ENCODE data around the gene TAC3. TPM values are rescaled to one million over a fixed set of nuclear protein-coding genes. Genes with fewer than 3 reads are reported as not detected.

The TAC3 gene
- total RNA-seq, 1 donor from 2014 or later = not detected

DNA sequence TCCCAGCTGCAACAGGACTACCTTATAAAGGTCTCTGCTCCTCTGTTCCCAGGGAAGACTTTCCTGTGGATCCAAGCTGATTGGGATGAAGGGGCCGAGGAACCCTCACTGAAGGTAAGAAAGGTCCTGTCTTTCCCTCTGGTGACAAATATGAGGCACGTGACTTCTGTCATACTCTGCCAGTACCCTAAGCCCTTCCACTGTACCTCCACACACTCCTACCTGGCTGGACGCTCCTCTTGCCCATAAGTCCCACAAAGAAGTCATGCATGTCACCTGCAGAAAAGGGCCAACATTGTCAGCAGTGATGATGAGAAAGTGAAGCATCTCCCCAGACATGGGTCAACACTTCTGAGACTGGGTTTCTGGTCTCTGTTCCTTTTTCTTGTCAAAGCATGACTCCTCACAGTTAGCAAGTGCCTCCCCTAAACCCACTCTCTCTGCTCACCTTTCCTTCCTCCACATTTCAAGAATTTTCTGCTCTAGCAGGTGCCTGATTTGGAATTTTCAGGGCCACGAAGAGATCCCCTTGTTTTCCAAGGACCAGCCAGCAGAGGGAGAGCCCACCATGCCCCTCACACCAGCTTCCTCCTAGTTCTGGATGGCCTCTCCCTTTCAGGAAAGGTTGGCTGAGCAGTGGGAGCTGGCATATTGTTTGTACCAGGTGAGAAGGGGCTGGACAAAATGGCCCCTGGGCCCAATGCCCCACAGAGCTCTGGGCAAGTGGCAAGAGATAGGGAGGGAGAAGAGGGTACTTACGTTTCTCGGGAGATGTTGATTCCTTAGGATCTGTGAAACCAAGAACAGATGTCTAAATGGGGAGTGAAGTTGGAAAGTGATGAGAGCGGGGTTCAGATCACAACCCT is 3.5 kb downstream of the TAC3 start:
- Histone ChIP-seq H3K4me1 (no peaks in the 10 kb centered on the region), H3K4me3 (no peak overlapping the region), H3K27ac (no peak overlapping the region), H3K36me3 (no peaks in the 10 kb centered on the region), H3K9me3 (no peaks in the 10 kb centered on the region), H3K27me3 (no peaks in the 10 kb centered on the region)
- TF ChIP-seq POLR2A (IDR thresholded peaks at IDR 0.05) (no peak), POLR2AphosphoS5 (IDR thresholded peaks at IDR 0.05; ENCODE audit: insufficient read depth in 1 of 2, low read depth in 1 of 2) (no peak)
- TF ChIP-seq, protein P1, sequence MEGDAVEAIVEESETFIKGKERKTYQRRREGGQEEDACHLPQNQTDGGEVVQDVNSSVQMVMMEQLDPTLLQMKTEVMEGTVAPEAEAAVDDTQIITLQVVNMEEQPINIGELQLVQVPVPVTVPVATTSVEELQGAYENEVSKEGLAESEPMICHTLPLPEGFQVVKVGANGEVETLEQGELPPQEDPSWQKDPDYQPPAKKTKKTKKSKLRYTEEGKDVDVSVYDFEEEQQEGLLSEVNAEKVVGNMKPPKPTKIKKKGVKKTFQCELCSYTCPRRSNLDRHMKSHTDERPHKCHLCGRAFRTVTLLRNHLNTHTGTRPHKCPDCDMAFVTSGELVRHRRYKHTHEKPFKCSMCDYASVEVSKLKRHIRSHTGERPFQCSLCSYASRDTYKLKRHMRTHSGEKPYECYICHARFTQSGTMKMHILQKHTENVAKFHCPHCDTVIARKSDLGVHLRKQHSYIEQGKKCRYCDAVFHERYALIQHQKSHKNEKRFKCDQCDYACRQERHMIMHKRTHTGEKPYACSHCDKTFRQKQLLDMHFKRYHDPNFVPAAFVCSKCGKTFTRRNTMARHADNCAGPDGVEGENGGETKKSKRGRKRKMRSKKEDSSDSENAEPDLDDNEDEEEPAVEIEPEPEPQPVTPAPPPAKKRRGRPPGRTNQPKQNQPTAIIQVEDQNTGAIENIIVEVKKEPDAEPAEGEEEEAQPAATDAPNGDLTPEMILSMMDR (IDR thresholded peaks at IDR 0.05) = no peak
- no peak for DNase-seq (ENCODE audit: extremely low spot score in 2 of 2)
- intact Hi-C loops (cut with DNase I) = no loop called here

DNA sequence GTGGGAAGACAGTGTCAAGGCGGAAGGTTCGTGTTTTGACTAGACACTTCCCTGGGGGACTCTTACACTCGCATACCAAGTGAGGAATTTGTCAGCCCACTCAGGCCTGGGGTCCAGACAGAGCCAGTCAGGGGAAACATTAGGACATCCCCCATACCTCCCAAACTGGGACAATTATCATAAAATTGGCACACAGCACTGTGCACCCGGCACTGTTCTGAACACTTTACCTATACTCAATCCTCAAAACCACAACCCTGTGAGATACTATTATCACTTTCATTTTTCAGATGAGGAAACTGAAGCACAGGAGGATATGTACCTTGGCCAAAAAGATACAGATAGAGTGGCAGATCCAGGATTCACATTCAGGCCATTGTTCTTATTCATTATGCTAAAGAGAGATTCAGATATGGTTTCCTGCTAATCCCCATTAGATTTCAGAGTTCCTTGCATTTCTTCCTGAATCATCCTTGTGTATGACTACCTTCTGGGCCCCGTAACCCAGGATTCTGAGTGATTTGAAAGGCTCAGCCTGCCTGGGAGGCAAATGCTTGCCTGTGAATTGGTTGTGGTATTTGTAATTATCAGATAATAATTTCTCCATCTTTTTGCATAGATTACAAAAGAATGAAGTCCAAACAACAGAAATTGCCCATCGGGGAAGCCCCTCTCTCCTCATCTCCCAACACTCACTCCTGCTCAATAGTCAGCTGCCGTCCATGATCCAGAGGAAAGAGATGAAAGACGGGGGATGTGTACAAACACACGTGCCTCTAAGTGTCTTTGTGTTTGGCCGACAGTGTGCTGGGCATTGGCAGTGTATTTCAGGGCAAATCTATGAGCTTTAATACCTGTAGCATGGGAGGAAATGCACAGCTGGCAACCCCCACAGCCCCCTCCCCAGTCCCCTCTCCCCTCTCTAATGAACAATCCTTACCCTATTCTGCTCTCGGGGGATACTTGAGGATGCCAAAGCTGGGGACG is 4.6 kb downstream of the TAC3 start:
- no peak for DNase-seq (ENCODE audit: extremely low spot score in 2 of 2)

DNA sequence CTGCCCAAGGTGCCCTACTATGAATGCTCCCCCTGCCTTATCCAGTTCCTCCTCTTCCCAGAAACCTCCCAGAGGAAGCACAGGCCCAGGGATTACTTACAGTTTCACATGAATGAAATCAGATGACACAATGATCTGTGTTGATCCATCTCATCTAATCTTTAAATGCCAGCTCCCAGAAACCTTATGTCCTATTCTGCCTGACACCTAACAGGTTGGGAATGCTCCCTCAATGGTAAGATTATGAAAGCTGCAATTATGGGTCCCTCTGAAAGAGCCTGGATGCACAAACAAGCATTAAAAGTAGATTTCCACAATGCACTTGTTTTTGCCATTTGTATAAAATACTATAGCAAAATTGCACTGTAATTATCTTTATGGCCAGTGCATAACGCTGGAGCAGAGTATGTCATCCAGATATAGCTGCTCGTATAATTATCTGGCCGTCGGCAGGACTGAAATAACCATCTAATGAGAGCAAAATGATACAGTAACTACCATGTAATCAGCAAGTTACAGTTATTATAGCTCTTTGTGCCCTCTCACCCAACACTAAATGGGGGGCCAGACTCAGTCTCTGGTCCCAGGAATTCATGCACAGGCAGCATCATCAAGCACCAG is 5.6 kb downstream of the TAC3 start:
- DNase-seq (ENCODE audit: extremely low spot score in 2 of 2) = no peak
- Histone ChIP-seq H3K4me1 (peaks cover 10% of the 10 kb centered on the region), H3K4me3 (no peak overlapping the region), H3K27ac (no peak overlapping the region), H3K27me3 (no peaks in the 10 kb centered on the region), H3K36me3 (no peaks in the 10 kb centered on the region), H3K9me3 (no peaks in the 10 kb centered on the region)
- intact Hi-C loops (cut with DNase I) = no loop called here
- TF ChIP-seq POLR2A (IDR thresholded peaks at IDR 0.05) (no peak), POLR2AphosphoS5 (IDR thresholded peaks at IDR 0.05; ENCODE audit: insufficient read depth in 1 of 2, low read depth in 1 of 2) (no peak)
- TF ChIP-seq, protein P1 (IDR thresholded peaks at IDR 0.05) = no peak

More for the DNA sequence above, 4.6 kb downstream of the TAC3 start:
- TF ChIP-seq POLR2AphosphoS5 (IDR thresholded peaks at IDR 0.05; ENCODE audit: insufficient read depth in 1 of 2, low read depth in 1 of 2) = no peak
- TF ChIP-seq POLR2A (IDR thresholded peaks at IDR 0.05) = no peak
- TF ChIP-seq, protein P1 (IDR thresholded peaks at IDR 0.05) = no peak
- no peaks in the 10 kb centered on the region for H3K27me3 ChIP-seq
- no peaks in the 10 kb centered on the region for H3K9me3 ChIP-seq
- no peak overlapping the region for H3K4me3 ChIP-seq
- peaks cover 6% of the 10 kb centered on the region for H3K4me1 ChIP-seq
- no peak overlapping the region for H3K27ac ChIP-seq
- intact Hi-C loops (cut with DNase I) = no loop called here
- no peaks in the 10 kb centered on the region for H3K36me3 ChIP-seq

DNA sequence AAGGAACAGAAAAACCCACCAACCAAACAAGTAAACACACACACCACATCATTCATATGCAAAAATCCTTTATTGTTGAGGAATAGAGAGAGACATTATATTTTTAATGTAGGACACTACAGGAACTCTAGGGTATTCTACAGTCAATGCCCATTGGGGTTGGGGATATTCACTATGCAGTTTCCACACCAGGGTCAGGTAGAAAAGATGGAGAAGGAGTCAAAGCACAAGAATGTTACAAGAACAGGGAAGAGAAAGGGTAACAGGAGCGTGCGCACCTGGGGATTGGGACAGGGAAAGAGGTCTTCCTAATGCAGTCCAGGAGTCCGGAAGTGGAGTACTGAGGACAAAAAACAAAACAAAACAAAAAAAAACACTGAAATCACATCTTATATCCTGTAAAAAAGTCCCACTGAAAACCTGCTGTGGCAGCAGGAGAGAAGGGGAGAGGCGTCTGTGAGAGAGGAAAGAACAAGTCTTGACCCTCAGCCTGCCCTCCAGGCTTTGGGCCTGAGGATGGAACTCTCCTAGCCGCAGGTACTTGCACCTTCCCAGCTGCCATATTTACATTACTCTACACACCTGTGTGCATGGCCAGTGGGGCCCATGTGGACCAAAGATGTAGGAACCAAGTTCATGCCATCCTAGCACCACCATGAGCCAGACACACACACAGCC is 6.2 kb downstream of the TAC3 start:
- TF ChIP-seq, protein P1 (IDR thresholded peaks at IDR 0.05) = no peak
- TF ChIP-seq POLR2AphosphoS5 (IDR thresholded peaks at IDR 0.05; ENCODE audit: insufficient read depth in 1 of 2, low read depth in 1 of 2) = no peak
- TF ChIP-seq POLR2A (IDR thresholded peaks at IDR 0.05) = no peak
- Histone ChIP-seq H3K27ac (no peak overlapping the region), H3K27me3 (no peaks in the 10 kb centered on the region), H3K36me3 (no peaks in the 10 kb centered on the region), H3K4me3 (no peak overlapping the region), H3K4me1 (peaks cover 17% of the 10 kb centered on the region), H3K9me3 (no peaks in the 10 kb centered on the region)
- no peak for DNase-seq (ENCODE audit: extremely low spot score in 2 of 2)
- intact Hi-C loops (cut with DNase I) = no loop called here
